Eye (tissue), 1 donor: ENCODE results near the gene PRKD3.
A peak's percentile ranks its signal among the peaks of the same experiment; 100 is the strongest.
"Not testable (repeated sequence)": the region's sequence is repeated elsewhere in the genome, so short reads cannot be mapped to it uniquely, and the experiment has no call there.

ENCODE experiments used
- DNase-seq: peaks from one replicate; pipeline ENCODE4 v3.0.0-alpha.2; 2015

PRKD3 gene

GRCh38 chr2:37306024-37306423, 18.6 kb downstream of the PRKD3 start:
- no peak for DNase-seq

GRCh38 chr2:37302701-37303252, 21.9 kb downstream of the PRKD3 start:
- no peak for DNase-seq

- DNase-seq = no peak
These were observed 23.2 kb downstream of the PRKD3 start for GRCh38 chr2:37301408-37301807.

DNA sequence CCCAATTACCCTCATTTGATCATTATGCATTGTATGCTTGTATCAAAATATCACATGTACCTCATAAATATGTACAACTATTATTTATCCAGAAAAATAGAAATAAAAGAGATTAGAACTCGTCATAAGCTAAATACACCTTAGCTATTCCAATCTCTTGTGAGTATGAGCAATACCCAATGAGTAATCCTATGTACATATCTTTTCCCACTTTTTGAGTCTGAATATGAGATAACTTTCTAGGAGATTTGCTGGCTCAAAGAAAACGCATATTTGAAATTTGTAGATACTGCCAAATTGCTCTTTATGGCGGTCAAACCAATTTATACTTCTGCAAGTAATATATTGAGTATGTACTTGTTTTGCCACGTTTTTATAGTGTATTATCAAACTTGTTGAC, 24.1 kb downstream of the PRKD3 start:
- DNase-seq = no peak

DNA sequence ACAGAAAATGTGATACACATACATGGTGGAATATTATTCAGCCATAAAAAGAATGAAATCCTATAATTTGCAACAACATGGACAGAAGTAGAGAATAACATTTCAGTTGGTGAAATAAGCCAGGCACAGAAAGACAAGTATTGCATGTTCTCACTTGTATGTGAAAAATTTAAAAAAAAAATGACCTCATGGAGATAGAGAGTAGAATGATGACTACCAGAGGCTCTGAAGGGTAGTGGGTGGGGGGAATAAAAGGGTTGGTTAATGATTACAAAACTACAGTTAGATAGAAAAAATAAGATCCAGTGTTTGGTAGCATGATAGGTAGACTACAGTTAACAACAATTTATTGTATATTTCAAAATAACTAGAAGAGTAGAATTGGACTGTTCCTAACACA, 24.5 kb downstream of the PRKD3 start:
- DNase-seq = no peak

DNA sequence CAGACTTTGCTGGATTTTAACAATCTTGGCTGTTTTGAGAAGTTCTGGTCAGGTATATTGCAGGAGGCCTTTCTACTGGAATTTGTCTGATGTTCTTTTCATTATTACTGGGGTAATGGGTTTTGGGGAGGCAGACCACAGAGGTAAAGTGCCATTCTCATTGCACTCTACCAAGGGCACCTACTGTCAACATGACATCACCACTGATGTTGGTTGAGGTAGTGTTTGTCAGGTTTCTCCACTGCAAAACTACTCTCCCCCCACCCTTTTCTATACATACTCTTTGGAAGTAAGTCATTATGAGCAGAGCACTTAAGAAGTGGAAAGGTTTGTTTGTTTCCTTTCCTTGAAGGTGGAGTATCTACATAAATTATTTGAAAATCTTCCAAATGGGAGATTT, 27.0 kb downstream of the PRKD3 start:
- no peak for DNase-seq

DNA sequence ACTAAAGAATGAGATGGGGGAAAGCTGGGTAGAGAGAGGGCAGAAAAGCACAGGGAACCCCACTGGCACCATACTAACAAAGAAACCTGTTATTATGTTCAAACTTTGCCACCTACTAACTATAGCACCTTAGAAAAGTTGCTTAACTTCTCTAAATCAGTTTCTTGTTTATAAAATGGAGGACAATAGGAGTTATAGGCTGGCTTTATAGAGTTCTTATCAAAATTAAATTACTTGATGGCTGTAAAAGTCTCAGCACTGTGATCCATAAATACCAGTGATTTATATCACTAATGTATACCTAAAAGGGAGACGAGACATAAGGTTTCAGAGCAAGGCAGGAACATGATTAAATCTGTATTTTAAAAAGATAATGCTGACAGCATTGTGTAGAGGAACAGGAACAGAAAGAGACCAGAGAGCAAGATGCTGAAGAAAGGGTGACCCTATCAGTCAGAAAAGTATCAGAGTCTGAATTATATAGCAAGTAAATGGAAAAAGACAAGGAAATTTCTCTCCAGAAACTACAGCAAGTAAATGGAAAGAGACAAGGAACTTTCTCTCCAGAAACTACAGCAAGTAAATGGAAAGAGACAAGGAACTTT, 29.1 kb downstream of the PRKD3 start:
- DNase-seq = no peak

DNA sequence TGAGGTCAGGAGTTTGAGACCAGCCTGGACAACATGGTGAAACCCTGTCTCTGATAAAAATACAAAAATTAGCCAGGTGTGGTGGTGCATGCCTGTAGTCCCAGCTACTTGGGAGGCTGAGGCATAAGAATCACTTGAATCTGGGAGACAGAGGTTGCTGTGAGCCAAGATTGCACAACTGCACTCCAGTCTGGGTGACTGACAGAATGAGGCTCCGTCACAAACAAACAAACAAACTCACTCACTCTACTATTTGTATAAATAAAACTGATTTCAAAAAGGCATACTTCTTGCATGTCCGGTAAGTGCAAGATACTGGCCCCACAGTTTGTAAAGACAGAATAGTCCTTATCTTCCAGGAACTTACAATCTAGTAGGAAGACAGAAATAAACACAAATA, 29.8 kb downstream of the PRKD3 start:
- DNase-seq = not testable (repeated sequence)

DNA sequence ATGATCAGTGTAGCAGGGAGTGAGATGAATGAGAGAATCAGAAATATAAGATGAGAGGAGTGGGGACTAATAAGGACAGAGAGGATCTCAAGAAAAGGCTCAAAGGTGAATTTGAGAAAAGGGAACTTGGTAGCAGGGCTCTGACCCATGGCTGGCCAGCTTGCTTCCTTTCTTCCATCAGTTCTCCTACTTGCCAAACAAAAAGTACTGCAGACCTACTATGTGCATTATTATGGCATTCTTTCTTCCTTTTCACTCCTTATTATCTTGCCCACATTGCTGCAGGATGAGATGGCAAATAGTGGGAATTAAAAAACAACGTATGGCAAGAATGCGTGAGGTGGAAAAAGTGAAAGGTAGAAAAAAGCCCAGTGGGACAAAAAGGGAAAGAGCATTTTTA, 33.0 kb downstream of the PRKD3 start:
- no peak for DNase-seq

DNA sequence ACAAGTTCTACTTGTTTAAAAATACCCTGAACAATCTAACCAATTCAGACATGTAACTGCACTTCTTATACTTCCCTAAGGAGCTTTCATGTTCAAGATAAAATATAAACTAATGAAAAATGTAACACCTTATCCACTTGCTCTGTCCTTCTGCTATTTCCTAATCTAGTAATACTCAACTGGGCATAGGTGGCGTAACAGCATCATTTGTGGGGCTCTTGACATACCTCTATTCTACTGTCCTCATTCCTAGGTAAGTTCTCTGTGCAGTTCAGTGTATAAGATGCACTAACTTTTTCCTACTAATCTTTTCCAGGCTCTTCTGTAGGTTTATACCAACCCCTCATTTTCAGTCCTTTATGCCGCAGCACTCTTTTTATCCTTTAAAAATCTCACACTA, 36.7 kb downstream of the PRKD3 start:
- DNase-seq = no peak

GRCh38 chr2:37284381-37284780, 40.3 kb downstream of the PRKD3 start:
- peak; percentile 23 for DNase-seq

- no peak for DNase-seq
These were observed 41.4 kb downstream of the PRKD3 start for GRCh38 chr2:37283207-37283606.

DNA sequence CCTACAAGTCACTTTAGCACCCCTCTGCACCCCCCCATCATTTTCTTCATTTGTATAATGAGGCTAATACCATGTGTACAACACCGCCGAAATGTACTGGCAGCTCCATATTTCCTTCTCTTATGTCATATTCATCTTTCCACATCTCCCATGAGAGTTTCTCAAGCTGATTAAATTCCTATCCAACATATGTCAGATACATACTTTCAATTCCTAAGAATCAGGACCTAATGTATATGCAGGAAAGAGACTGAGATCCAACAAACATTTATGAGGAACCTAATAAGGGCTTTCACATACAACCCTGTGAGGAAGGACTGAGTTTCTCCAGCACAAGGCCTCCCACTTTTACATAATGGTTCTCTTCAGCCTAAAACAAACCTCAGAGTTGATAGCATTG, 41.9 kb downstream of the PRKD3 start:
- no peak for DNase-seq

GRCh38 chr2:37281916-37282315, 42.7 kb downstream of the PRKD3 start:
- DNase-seq = no peak

- no peak for DNase-seq
These were observed 48.3 kb downstream of the PRKD3 start for GRCh38 chr2:37276291-37276690.
